ENCODE measurements around the gene CCNI. TPM values are rescaled to one million over a fixed set of nuclear protein-coding genes. Genes with fewer than 3 reads are reported as not detected.

Gene CCNI
- total RNA-seq, 1 experiment from 2014 or later = 297 TPM

DNA sequence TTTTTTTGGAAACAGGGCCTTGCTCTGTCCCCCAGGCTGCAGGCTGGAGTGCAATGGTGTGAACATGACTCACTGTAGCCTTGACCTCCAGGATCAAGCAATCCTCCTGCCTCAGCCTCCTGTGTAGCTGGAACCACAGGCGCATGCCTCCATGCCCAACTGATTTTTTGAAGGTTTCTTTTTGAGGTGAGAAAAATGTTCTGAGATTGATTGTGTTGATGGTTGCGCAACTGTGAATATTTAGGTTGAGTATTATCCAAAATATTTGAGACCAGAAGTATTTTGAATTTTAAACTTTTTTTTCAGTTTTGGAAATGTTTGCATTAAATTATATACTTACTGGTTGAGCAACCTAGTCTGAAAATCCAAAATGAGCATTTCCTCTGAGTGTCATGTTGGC is 2.6 kb upstream of the CCNI start:
- H3K36me3 Mint-ChIP-seq (ENCODE audit: insufficient read depth, unreplicated experiment) = peaks cover 17% of the 10 kb centered on the region
- POLR2A ChIA-PET = interaction anchor here (0.6 to 11.3 kb wide), 6 partner anchors 14 to 1570 kb away, joined by 3 to 223 read pairs (median 3); partner anchors contain the start of gene CCNG2
- intact Hi-C loops (cut with micrococcal nuclease) = no loop called here

DNA sequence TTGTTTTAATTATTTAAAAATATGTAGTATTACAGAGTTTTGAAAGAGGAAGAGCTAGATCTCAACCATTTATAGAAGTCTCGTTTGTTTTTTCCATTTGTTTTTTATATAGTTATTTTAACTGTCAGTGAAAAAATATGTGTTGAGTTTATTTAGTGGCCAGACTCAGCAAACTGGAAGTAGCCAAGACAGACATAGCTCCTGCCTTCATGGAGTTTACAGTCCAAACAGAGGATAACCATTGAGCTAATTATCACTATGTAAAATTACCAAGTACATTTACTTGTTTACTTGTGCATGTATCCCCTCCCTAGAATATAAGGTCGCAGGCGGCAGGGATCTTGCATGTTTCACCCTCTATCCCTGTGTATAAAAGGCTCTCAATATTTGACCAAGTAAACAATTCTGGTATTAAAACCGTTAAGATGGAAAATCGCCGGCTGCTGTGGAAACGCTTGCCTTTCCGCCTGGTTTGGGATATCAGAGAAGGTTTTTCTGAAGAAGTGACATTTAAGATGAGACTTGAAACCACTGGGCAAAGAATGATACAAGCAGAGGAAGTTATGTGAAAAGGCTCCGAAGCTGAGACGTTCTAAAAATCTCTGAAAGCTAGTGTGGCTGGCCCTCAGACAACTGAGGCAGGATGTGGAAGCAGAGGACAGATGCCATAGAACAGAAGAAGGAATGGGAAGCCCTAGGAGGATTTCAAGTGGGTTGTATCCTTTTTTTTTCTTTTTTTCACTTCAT is 1.3 kb upstream of the CCNI start:
- peaks cover 5% of the 10 kb centered on the region for H3K4me1 Mint-ChIP-seq (ENCODE audit: insufficient read depth, unreplicated experiment)
- H3K27ac Mint-ChIP-seq (ENCODE audit: low read depth, unreplicated experiment) = no peak overlapping the region
- H3K4me3 Mint-ChIP-seq (ENCODE audit: unreplicated experiment) = no peak overlapping the region
- no peak for DNase-seq (ENCODE audit: unreplicated experiment)
- no TSS peak for BruUV-seq (replicated peaks)
- CTCF ChIA-PET = interaction anchor here (0.7 to 1.2 kb wide), 5 partner anchors 8 to 437 kb away, joined by 3 to 9 read pairs (median 4); no protein-coding TSS in a partner anchor
- H3K27me3 Mint-ChIP-seq (ENCODE audit: insufficient read depth, unreplicated experiment) = no peaks in the 10 kb centered on the region
- POLR2A ChIA-PET = interaction anchor here (0.6 to 11.3 kb wide), 22 partner anchors 9 to 504 kb away, joined by 3 to 223 read pairs (median 5); partner anchors contain the start of gene CCNG2
- H3K36me3 Mint-ChIP-seq (ENCODE audit: insufficient read depth, unreplicated experiment) = peaks cover 17% of the 10 kb centered on the region
- TF ChIP-seq, protein P1, sequence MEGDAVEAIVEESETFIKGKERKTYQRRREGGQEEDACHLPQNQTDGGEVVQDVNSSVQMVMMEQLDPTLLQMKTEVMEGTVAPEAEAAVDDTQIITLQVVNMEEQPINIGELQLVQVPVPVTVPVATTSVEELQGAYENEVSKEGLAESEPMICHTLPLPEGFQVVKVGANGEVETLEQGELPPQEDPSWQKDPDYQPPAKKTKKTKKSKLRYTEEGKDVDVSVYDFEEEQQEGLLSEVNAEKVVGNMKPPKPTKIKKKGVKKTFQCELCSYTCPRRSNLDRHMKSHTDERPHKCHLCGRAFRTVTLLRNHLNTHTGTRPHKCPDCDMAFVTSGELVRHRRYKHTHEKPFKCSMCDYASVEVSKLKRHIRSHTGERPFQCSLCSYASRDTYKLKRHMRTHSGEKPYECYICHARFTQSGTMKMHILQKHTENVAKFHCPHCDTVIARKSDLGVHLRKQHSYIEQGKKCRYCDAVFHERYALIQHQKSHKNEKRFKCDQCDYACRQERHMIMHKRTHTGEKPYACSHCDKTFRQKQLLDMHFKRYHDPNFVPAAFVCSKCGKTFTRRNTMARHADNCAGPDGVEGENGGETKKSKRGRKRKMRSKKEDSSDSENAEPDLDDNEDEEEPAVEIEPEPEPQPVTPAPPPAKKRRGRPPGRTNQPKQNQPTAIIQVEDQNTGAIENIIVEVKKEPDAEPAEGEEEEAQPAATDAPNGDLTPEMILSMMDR (IDR thresholded peaks at IDR 0.05; ENCODE audit: unreplicated experiment) = no peak
- intact Hi-C loops (cut with micrococcal nuclease) = loop anchor here (2.0 kb wide), 1 partner anchor 80 kb away; the partner anchor contains the start of gene CCNG2
- no peaks in the 10 kb centered on the region for H3K9me3 Mint-ChIP-seq (ENCODE audit: unreplicated experiment)

More for the DNA sequence above, 2.6 kb upstream of the CCNI start:
- Mint-ChIP-seq H3K4me3 (ENCODE audit: unreplicated experiment) (no peak overlapping the region), H3K27me3 (ENCODE audit: insufficient read depth, unreplicated experiment) (no peaks in the 10 kb centered on the region), H3K27ac (ENCODE audit: low read depth, unreplicated experiment) (no peak overlapping the region), H3K4me1 (ENCODE audit: insufficient read depth, unreplicated experiment) (peaks cover 6% of the 10 kb centered on the region), H3K9me3 (ENCODE audit: unreplicated experiment) (no peaks in the 10 kb centered on the region)
- BruUV-seq (replicated peaks) = no TSS peak
- CTCF ChIA-PET = interaction anchor here (0.9 to 1.8 kb wide), 3 partner anchors 17 to 125 kb away, joined by 3 to 5 read pairs (median 5); no protein-coding TSS in a partner anchor
- TF ChIP-seq, protein P1 (IDR thresholded peaks at IDR 0.05; ENCODE audit: unreplicated experiment) = no peak
- no peak for DNase-seq (ENCODE audit: unreplicated experiment)

DNA sequence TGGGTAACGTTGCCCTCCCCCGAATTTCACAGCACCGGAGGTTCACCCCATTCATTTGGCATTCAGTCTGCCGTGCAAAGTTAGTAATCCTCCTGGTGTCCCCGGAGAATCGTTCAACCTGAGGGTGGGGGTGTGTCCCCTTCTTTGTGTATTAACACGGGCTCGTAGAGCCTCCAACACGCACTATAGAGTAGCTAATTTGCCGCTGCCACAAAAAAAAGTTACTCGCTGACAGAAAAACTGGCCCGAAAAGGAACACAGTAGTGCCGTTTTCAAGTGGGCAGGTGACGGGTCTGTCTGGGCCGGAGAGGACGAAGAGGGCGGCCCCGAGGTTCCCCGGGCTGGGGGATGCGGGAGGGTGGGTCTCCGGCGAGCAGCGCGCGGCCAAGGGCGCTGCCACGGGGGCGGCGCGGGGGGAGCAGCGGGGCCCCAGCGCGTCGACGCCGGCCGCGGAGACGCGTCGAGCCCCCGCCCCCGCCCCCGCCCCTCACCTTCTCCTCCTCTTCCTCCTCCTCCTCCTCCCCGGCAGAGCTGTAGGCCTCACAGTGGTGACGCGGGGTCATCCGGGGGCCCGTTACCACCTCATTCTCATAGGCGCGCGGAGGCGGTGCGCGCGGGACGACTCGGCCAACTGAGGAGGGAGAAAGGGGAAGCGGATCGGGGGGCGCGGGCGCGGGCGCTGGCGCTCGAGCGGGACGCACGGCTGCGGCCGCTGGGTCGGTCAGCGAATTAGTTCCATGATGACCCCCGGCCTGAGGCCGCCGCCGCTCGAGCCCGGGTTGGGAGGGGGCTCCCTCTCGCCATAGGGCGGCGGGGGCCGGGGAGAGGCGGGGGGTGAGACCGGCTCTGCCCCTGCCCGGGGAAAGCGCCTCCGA is 571 bp downstream of the CCNI start:
- DNase-seq (ENCODE audit: unreplicated experiment) = peak; percentile 76
- no peaks in the 10 kb centered on the region for H3K27me3 Mint-ChIP-seq (ENCODE audit: insufficient read depth, unreplicated experiment)
- H3K4me3 Mint-ChIP-seq (ENCODE audit: unreplicated experiment) = no peak overlapping the region
- intact Hi-C loops (cut with micrococcal nuclease) = no loop called here
- ChIA-PET POLR2A (interaction anchor here (0.9 to 11.3 kb wide), 11 partner anchors 16 to 927 kb away, joined by 3 to 223 read pairs (median 5); partner anchors contain the start of genes CCNG2 and NUP54), CTCF (interaction anchor here (0.5 to 2.2 kb wide), 4 partner anchors 128 to 843 kb away, joined by 3 to 16 read pairs (median 4); no protein-coding TSS in a partner anchor)
- H3K27ac Mint-ChIP-seq (ENCODE audit: low read depth, unreplicated experiment) = no peak overlapping the region
- TF ChIP-seq, protein P1 (IDR thresholded peaks at IDR 0.05; ENCODE audit: unreplicated experiment) = no peak
- H3K36me3 Mint-ChIP-seq (ENCODE audit: insufficient read depth, unreplicated experiment) = peaks cover 11% of the 10 kb centered on the region
- H3K9me3 Mint-ChIP-seq (ENCODE audit: unreplicated experiment) = no peaks in the 10 kb centered on the region
- no TSS peak for BruUV-seq (replicated peaks)
- peaks cover 15% of the 10 kb centered on the region for H3K4me1 Mint-ChIP-seq (ENCODE audit: insufficient read depth, unreplicated experiment)
